ENCODE measurements around the gene EIF1AY.
A peak's percentile ranks its signal among the peaks of the same experiment; 100 is the strongest.
"Not testable (repeated sequence)": the region's sequence is repeated elsewhere in the genome, so short reads cannot be mapped to it uniquely, and the experiment has no call there.

EIF1AY gene, protein sequence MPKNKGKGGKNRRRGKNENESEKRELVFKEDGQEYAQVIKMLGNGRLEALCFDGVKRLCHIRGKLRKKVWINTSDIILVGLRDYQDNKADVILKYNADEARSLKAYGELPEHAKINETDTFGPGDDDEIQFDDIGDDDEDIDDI

DNA sequence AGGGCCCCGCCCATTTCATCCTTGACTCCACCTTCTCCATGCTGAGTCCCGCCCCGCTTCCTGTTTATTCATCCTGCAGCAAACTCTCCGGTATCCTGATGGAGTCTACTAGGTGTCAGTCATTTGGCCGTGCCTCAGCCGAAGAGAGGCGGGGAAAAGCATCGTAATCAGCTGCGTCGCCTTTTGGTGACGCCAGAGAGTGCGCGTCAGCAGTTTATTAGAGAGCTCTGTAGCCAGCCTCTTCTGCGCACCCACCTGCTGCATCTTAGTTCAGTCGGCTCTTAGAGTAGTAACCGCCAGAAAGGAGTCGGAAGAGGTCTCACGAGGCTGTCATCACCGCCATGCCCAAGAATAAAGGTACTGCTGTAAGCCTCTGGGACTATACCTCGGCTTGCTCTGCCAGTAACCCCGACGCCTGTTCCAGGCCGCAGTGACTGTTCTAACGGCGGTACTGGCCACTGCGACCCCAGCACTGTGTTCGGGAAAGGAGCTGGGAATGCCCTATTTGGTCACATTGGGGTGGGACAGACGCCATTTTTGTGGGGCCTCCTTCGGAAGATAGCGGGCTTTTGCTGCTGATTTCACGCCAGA lies at the start of gene EIF1AY:
TSS of gene EIF1AY (plus strand) at position 246 of the 591 bp plus-strand sequence. CDS start at position 342, 96 bp downstream.
- H3K4me3 ChIP-seq (ENCODE audit: low read depth, low read length): peak within 1 kb of the TSS; percentile 79
- DNase-seq (ENCODE audit: low read depth): peak; percentile 78

DNA sequence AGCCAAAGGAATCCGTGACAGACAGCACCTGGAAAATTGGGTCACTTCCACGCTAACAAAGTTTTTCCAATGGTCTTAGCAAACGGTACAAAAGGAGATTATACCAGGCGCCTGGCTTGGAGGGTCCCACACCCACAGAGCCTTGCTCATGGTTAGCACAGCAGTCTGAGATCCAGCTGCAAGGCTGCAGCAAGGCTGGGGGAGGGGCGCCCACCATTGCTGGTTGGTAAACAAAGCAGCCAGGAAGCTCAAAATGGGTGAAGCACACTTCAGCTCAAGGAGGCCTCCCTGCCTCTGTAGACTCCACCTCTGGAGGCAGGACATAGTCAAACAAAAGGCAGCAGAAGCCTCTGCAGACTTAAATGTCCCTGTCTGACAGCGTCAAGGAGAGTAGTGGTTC lies 47.1 kb upstream of the EIF1AY start:
- DNase-seq (ENCODE audit: low read depth): no peak
- H3K4me3 ChIP-seq (ENCODE audit: low read depth, low read length): no peak overlapping the region

DNA sequence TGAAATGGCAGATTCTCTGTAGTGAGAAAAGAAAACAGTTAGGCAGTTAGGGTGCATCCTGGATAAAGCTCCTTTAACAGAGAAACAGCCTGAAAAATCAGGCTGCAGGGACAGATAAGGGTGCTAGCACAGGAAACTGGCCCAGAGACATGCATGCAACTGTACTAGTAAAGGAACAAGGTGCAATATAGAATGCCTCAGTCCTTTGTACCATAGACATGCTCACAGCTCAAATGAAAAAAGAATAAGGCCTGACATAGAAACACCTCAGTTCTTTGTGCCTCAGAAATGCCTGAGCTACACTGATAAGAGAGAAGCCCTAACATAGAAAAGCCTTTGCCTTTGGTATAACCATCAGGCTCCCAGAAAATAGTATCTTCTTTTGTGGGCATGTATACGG lies 37.4 kb upstream of the EIF1AY start:
- H3K4me3 ChIP-seq (ENCODE audit: low read depth, low read length): no peak overlapping the region
- no peak for DNase-seq (ENCODE audit: low read depth)

DNA sequence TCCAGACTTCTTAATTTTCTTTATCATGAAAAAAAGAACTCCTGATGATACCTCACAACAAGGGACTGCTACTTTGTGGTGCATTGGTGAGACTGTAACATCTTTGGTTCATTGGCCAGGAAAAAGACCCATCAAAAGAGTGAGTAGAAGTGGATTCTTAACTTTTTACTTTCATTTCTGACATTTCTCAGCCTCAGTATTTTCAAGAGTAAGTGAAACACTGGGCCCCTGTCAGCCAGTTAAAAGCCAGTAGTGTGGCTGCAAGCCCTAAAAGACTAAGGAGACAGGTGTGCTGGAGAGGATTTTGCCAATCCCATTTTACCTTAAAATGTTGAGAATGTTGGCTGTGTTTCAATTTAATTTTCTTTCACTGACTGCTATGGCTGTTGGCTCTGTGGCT lies 36.6 kb upstream of the EIF1AY start:
- H3K4me3 ChIP-seq (ENCODE audit: low read depth, low read length): no peak overlapping the region
- DNase-seq (ENCODE audit: low read depth): no peak

DNA sequence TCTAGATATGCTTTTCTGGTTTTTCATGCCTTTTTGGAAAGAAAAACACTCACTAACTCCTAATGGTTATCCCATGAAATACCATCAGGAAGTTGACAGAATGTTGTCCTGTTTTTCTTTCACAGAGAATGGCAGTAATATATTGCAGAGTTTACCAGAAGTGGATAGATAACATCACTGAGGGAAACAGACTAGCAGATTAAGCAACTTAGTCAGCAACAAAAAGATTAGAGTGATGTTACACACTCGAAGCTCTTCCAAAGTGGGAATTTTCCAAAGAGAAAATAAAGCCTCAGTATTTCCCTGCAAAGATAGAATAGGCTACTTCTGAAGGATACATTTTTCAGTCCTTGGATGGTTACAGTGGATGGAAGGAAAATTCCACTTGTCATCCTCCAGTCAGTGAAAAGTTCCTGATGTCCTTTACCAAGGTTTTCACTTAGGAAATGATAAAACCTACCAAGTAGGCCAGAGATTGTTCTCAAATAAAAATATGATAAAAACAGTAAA lies 31.1 kb upstream of the EIF1AY start:
- H3K4me3 ChIP-seq (ENCODE audit: low read depth, low read length): no peak overlapping the region
- no peak for DNase-seq (ENCODE audit: low read depth)

DNA sequence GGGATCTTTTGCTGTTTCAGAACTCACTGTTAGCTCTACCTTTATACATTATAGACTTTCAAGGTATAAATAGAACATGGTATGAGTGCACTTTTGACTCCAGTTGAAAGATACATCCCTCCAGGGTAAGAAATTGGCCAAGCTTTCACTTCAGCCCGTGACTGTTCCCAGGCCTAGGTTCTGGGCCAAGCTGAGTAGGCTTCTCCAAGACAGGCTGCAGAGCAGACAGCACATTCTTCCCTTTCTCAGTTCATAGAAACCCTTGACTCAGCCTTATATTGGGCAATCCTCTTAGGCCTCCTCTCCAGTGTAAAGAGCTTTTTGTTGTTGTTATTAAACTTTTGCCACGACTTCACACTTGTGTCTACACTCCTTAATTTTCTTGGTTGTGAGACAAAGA lies 29.5 kb upstream of the EIF1AY start:
- no peak for DNase-seq (ENCODE audit: low read depth)
- H3K4me3 ChIP-seq (ENCODE audit: low read depth, low read length): no peak overlapping the region

DNA sequence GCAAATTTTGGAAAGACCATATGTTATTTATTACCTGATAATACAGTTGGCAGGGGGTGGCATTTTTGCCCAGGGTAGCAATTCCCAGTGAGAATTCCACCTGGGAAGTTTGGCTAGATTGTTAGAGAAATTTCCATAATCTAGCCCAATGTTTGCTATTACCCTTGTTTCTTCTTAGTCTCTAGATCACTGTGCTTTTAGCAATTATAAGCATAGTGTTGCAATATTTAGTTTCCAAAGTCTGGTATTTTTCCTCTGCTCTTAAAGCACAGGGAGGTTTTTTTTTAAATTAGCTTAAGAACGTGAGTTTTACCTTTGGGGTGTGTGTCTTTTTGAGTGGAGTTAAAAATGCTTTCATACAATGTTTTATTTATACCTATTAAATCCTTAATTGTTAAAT lies 26.3 kb upstream of the EIF1AY start:
- no peak for DNase-seq (ENCODE audit: low read depth)
- no peak overlapping the region for H3K4me3 ChIP-seq (ENCODE audit: low read depth, low read length)

DNA sequence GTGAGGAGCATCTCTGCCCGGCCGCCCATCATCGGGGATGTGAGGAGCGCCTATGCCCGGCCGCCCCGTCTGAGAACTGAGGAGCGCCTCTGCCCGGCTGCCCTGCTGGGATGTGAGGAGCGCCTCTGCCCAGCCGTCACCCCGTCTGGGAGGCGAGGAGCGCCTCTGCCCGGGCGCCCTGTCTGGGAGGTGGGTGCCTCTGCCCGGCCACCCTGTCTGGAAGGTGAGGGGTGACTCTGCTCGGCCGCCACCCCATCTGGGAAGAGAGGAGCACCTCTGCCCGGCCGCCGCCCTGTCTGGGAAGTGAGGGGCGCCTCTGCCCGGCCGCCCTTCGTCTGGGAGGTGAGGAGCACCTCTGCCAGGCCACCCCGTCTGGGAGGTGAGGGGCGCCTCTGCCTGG lies 23.7 kb upstream of the EIF1AY start:
- no peak for DNase-seq (ENCODE audit: low read depth)
- no peak overlapping the region for H3K4me3 ChIP-seq (ENCODE audit: low read depth, low read length)

DNA sequence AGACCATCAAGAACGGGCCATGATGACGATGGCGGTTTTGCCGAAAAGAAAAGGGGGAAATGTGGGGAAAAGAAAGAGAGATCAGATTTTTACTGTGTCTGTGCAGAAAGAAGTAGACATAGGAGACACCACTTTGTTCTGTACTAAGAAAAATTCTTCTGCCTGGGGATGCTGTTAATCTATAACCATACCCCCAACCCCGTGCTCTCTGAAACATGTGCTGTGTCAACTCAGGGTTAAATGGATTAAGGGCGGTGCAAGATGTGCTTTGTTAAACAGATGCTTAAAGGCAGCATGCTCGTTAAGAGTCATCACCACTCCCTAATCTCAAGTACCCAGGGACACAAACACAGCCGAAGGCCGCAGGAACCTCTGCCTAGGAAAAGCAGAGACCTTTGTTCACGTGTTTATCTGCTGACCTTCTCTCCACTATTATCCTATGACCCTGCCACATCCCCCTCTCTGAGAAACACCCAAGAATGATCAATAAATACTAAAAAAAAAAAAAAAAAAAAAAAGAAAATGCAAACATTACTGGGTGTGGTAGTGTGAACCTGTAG lies 22.7 kb upstream of the EIF1AY start:
- not testable (repeated sequence) for H3K4me3 ChIP-seq (ENCODE audit: low read depth, low read length); DNase-seq (ENCODE audit: low read depth)

DNA sequence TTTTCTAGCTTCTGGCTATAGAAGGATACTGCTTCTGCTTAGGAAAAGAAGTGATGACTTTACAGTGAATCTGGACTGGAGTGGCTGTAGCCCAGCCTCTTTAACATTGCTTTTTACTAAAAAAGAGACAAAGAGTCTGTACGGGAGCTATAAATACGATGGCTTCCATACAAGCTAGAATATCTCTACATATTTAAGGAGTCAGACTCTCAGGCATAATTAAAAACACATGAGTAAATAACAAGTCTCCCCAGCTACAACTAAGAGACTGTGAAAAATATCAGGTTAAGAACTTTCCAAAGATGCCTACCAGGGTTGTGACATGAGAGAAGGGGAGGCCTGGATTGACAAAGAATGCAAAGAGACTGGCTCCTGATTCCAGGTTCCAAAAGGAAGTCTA lies 19.8 kb upstream of the EIF1AY start:
- no peak for DNase-seq (ENCODE audit: low read depth)
- no peak overlapping the region for H3K4me3 ChIP-seq (ENCODE audit: low read depth, low read length)

DNA sequence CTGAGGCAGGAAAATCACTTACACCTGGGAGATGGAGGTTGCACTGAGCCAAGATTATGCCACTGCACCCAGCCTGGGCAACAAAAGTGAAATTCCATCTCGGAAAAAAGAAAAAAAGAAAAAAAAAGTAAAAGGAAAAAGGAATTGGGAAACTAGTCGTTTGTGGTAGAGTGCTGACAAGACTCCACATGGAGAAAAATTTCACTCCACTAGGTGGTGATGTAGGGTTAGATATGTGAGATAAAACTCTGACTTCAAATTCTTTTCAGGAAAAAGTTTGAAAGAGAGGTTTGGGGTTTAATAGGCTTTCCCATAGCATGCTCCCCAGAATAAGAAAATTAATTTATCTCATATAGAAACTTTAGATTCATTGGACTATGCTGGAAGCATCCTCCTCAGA lies 16.9 kb upstream of the EIF1AY start:
- no peak overlapping the region for H3K4me3 ChIP-seq (ENCODE audit: low read depth, low read length)
- no peak for DNase-seq (ENCODE audit: low read depth)

DNA sequence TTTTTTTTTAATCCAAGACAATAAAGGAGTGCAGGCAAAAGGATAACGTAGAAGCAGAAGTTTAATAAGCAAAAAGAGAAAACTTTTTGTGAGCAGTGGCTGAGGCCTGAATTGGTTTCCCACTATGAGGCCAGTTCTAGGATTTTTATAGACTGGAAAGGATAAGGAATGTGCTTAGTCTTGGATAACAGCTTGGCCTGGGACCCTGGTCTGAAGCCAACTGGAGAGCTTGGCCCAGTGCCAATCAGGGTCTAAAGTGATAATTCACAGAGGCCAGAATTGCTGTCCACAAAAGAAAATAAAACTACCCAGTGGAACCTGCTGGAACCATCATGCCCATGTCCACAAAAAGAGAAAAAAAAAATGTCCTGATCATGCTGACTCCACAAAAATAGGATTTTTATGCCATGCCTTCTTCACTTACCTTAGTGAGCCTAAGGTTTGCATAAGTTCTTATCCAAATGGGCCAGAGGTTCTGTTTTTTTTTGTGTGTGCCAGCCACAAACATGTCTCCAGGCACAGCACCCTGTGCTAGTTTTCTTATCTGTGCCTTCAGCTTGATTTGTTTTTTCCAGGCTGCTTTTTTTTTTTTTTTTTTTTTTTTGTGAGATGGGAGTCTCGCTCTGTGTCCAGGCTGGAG lies 15.6 kb upstream of the EIF1AY start:
- no peak overlapping the region for H3K4me3 ChIP-seq (ENCODE audit: low read depth, low read length)
- DNase-seq (ENCODE audit: low read depth): no peak

DNA sequence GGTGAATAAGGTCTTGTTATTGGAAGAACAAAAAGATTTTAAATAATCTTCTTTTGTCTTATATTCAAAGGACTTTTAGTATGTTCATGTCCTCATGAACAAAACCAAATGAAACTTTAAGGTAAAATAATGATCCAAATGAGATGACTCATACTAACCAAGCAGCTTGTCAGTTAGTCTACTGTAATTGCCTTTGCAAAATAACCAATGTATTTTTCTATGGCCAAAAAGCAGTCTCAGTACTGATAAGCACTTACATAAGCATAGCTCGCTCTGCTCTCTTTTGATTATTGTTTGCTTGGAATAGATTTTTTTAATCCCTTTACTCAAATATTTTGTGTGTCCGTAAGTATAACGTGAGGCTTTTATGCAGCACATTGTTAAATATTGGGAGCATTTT lies 4.3 kb upstream of the EIF1AY start:
- no peak for DNase-seq (ENCODE audit: low read depth)
- H3K4me3 ChIP-seq (ENCODE audit: low read depth, low read length): no peak overlapping the region

DNA sequence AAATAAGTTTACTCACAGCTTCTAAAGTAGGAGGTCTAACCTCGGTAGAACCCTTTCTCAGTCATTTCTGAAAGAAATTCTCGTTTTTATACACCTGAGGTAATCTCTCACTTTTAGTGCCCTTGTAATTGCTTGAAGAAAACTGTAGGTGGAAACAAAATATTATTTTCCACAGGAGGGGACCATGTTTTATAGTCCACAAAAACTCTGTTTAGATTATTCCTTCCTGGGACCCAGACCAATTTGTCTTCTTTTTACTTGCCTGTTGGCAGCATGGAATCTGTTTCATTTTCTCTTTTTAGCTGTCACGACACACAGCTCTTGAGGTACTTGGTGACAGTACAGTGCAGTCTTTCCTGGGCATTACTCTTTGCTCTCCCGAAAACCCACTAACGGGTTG lies 930 bp downstream of the EIF1AY start:
- H3K4me3 ChIP-seq (ENCODE audit: low read depth, low read length): peak overlapping the region; percentile 79
- DNase-seq (ENCODE audit: low read depth): no peak

DNA sequence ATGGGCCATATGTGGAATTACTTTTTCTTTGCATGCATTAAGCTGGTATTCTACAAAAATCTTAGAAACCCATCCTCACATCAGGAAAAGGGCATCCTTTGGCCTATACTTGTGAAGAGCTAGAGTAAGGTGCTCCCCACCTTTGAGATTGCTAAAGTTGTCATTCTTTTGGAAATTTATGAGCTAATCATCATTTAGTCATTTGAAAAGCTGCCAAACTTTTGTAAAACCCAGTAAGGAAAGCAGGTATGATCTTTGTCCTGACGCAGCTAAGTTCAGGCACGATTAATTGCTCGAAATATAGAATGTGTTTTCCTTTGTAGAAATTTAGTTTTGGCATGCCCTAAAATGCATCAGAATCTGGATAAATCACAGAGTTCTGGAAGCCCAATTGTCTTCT lies 2.6 kb downstream of the EIF1AY start:
- no peak for DNase-seq (ENCODE audit: low read depth)
- H3K4me3 ChIP-seq (ENCODE audit: low read depth, low read length): no peak overlapping the region

DNA sequence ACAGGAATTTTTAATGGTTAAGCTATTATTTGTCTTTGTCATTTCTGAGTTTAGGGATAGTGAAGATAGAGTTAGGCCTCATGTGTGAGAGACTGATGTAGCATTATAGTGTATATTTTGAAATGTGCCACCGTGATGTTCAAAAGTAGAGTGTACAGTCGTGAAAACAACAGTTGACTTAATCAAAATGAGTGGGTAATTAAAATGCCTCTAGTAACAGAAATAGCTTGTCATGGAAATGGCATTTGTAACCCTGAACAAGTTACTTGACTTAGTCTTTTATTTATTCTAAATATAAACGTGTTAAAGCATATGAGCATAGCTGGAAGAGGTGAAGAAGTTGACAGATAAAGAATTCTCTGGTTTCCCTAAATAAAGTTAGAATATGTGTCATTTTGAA lies 6.1 kb downstream of the EIF1AY start:
- no peak overlapping the region for H3K4me3 ChIP-seq (ENCODE audit: low read depth, low read length)
- no peak for DNase-seq (ENCODE audit: low read depth)

DNA sequence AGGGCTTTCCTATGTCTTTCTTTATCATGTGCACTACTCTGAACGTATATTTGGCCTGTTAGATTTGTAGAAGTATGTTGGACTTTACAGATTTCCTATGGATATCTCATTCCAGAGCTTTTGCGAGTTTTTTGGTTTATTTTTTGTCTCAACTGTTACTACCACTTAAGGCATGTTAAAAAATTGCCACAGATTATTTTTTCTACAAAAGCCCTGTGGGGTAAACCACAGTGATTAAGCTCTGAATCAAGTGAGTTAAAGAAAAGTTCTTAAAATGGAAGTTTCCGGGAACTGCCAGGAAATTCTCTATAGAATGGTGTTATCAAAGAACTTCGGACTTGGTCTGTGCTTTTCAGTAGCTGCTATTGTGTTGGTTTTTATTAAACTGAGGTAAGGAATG lies 10.6 kb downstream of the EIF1AY start:
- DNase-seq (ENCODE audit: low read depth): no peak
- no peak overlapping the region for H3K4me3 ChIP-seq (ENCODE audit: low read depth, low read length)
